Progenitor cell of endocrine pancreas (in vitro differentiated cells): ENCODE data around the gene PELI3. TPM values are rescaled to one million over a fixed set of nuclear protein-coding genes. Genes with fewer than 3 reads are reported as not detected.

Experiments
- DNase-seq: peaks from one replicate; pipeline ENCODE4 v3.0.0; 2021; ENCODE audit warnings: low spot score; ENCODE audit not compliant: unreplicated experiment
- H3K27ac Mint-ChIP-seq: 2 replicates; pipeline ENCODE4 v1.8.0; 2021; ENCODE audit warnings: mild to moderate bottlenecking, moderate library complexity, mixed read lengths
- H3K27me3 Mint-ChIP-seq: 2 replicates; pipeline ENCODE4 v1.8.0; 2021; ENCODE audit warnings: mixed read lengths
- H3K36me3 Mint-ChIP-seq: 2 replicates; pipeline ENCODE4 v1.8.0; 2022; ENCODE audit warnings: mixed read lengths; ENCODE audit not compliant: insufficient read depth
- H3K4me1 Mint-ChIP-seq: 2 replicates; pipeline ENCODE4 v1.8.0; 2021; ENCODE audit warnings: low read depth, mixed read lengths
- H3K4me3 Mint-ChIP-seq: 2 replicates; pipeline ENCODE4 v1.8.0; 2021; ENCODE audit warnings: low read depth, mild to moderate bottlenecking, moderate library complexity, mixed read lengths
- H3K9me3 Mint-ChIP-seq: 2 replicates; pipeline ENCODE4 v1.8.0; 2021; ENCODE audit warnings: low read depth, mixed read lengths
- total RNA-seq: library from RNA; stranded (reverse); gene quantifications from 2 replicates; pipeline ENCODE4 v1.2.1, GENCODE V29; 2021
- TF ChIP-seq, protein P1 (sequence below): fragments of 200-600 bp; sonication (generic); IDR thresholded peaks from one replicate; pipeline ENCODE4 v1.5.0; 2021; ENCODE audit warnings: antibody characterized with exemption, mild to moderate bottlenecking; ENCODE audit not compliant: unreplicated experiment

PELI3 gene
- total RNA-seq, 1 donor from 2014 or later = 17.8 TPM

DNA sequence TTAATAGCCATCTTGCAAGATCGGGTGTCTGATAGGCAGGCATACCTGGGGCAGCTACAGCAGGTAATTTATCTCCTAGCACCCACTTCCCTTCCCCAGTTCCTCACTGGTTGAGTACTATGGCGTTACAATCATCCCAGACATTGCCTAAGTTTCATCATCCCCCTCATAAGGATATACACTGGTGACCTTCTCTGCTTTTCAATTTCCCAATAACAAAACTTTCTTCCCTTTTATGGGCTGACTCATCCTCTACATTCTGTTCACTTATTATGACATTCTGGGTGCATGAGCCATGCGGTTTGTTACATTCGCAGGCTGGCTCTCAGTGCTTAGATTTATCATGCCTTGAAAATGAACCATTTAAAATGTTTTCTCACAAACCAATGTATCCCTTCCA lies 23.1 kb upstream of the PELI3 start:
- Mint-ChIP-seq H3K4me3 (no peak overlapping the region), H3K4me1 (peaks cover 3% of the 10 kb centered on the region), H3K27ac (no peak overlapping the region), H3K36me3 (no peaks in the 10 kb centered on the region), H3K9me3 (peaks cover 12% of the 10 kb centered on the region), H3K27me3 (peaks cover 3% of the 10 kb centered on the region)
- DNase-seq = no peak
- TF ChIP-seq, protein P1, sequence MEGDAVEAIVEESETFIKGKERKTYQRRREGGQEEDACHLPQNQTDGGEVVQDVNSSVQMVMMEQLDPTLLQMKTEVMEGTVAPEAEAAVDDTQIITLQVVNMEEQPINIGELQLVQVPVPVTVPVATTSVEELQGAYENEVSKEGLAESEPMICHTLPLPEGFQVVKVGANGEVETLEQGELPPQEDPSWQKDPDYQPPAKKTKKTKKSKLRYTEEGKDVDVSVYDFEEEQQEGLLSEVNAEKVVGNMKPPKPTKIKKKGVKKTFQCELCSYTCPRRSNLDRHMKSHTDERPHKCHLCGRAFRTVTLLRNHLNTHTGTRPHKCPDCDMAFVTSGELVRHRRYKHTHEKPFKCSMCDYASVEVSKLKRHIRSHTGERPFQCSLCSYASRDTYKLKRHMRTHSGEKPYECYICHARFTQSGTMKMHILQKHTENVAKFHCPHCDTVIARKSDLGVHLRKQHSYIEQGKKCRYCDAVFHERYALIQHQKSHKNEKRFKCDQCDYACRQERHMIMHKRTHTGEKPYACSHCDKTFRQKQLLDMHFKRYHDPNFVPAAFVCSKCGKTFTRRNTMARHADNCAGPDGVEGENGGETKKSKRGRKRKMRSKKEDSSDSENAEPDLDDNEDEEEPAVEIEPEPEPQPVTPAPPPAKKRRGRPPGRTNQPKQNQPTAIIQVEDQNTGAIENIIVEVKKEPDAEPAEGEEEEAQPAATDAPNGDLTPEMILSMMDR = no peak

DNA sequence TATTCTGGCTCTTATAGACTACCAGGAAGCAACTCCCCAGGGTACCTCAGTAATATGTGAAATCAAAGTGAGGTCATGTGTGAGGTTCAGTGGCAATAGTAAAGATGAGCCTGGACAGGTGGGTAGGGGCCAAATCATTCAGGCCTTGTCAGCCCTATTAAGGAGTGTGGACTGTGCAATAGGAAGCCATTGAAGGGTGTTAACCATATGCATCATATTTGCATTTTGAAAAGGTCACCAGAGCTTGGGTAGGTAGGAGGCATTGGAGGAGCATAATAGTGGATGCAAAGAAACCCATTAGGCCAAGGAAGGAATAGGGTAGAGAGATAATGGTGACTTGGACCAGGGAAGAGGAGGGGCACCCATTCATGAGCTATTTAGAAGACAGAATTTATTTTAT lies 19.7 kb upstream of the PELI3 start:
- DNase-seq = no peak
- Mint-ChIP-seq H3K4me3 (no peak overlapping the region), H3K9me3 (peaks cover 12% of the 10 kb centered on the region), H3K27ac (no peak overlapping the region), H3K36me3 (no peaks in the 10 kb centered on the region), H3K4me1 (peaks cover 1% of the 10 kb centered on the region), H3K27me3 (peaks cover 21% of the 10 kb centered on the region)
- TF ChIP-seq, protein P1 = no peak

DNA sequence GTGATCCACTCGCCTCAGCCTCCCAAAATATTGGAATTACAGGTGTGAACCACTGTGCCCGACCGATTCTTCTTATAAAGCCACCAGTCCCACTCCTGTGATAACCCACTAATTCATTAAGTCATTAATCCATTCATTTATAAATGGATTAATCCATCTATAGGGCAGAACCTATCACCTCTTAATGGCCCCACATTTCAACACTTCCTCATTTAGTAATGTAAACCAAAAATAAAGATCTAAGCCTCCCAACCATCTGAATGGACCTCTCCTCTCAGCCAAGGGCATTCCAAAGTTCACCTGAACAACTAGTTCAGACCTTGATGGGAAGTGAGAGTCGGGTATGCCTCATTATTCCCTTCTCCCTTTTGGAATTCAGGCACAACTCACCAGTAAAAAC lies 18.2 kb upstream of the PELI3 start:
- H3K27ac Mint-ChIP-seq = no peak overlapping the region
- H3K9me3 Mint-ChIP-seq = peaks cover 5% of the 10 kb centered on the region
- H3K4me3 Mint-ChIP-seq = no peak overlapping the region
- TF ChIP-seq, protein P1 = no peak
- H3K36me3 Mint-ChIP-seq = no peaks in the 10 kb centered on the region
- no peak for DNase-seq
- peaks cover 1% of the 10 kb centered on the region for H3K4me1 Mint-ChIP-seq
- peaks cover 22% of the 10 kb centered on the region for H3K27me3 Mint-ChIP-seq

DNA sequence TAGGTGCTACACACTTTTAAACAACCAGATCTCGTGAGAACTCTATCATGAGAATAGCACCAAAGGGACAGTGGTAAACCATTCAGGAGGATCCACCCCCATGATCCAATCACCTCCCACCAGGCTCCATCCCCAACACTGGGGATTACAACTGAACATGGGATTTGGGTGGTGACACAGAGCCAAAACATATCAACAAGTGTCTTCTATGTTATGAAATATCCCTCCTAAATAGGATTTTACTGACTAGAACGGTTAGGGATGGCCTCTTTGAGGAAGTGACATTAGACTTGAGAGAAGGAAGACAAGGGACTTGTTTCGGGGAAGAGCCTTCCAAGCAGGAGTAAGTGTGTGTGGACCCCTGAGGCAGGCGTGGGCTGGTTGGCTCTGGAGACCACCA lies 16.1 kb upstream of the PELI3 start:
- Mint-ChIP-seq H3K4me3 (no peak overlapping the region), H3K27me3 (peaks cover 42% of the 10 kb centered on the region), H3K36me3 (no peaks in the 10 kb centered on the region), H3K9me3 (no peaks in the 10 kb centered on the region), H3K27ac (no peak overlapping the region), H3K4me1 (peaks cover 1% of the 10 kb centered on the region)
- TF ChIP-seq, protein P1 = no peak
- no peak for DNase-seq

DNA sequence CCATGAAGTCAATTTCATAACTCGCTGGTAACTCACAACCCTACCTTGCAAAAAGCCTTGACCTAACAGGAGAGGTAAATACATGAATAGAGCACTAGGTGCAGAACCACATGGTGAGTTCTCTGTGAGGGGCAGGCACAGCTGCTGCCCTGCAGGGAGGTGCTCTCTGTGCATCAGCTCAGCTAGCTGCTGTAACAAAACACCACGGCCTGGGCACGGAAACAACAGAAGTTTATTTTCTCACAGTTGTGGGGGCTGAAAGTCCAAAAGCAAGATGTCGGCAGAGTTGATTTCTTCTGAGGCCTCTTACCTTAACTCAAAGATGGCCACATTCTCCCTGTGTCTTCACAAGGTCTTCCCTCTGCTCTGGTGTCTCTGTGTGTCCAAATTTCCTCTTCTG lies 15.0 kb upstream of the PELI3 start:
- TF ChIP-seq, protein P1 = no peak

DNA sequence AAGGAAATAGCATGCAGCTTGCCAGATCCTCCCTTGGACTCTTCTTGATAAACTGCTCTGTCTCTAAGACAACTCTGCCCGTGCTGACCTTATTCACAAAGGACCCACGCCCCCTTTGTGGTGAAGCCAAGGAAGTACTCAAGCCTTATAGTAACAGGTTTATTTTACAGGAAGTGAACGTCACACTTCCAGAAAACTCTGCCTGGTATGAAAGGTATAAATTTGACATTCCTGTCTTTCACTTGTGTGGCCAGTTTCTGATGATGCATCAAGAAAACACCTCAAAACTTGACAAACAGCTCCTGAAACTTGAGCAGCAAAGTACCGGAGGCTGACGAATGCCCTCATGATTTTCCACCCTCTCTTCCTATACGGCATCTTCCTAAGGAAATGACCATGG lies 12.5 kb upstream of the PELI3 start:
- Mint-ChIP-seq H3K9me3 (no peaks in the 10 kb centered on the region), H3K27ac (no peak overlapping the region), H3K4me1 (no peaks in the 10 kb centered on the region), H3K4me3 (no peak overlapping the region), H3K36me3 (no peaks in the 10 kb centered on the region), H3K27me3 (peaks cover 36% of the 10 kb centered on the region)
- TF ChIP-seq, protein P1 = no peak
- no peak for DNase-seq

More for the DNA sequence above, 15.0 kb upstream of the PELI3 start:
- Mint-ChIP-seq H3K4me3 (no peak overlapping the region), H3K27me3 (peaks cover 42% of the 10 kb centered on the region), H3K9me3 (no peaks in the 10 kb centered on the region), H3K4me1 (no peaks in the 10 kb centered on the region), H3K27ac (no peak overlapping the region), H3K36me3 (no peaks in the 10 kb centered on the region)
- no peak for DNase-seq
